NB4 (cell line): ENCODE measurements around the gene COTL1.

Experiments
- MYC ChIP-seq: IDR thresholded peaks from 2 replicates; pipeline ENCODE4 v1.6.1; 2011; ENCODE audit warnings: low read depth, low read length
- POLR2A ChIP-seq: IDR thresholded peaks from 2 replicates; pipeline ENCODE4 v1.6.1; 2011; ENCODE audit warnings: mild to moderate bottlenecking; ENCODE audit not compliant: insufficient read length; ENCODE audit errors: extremely low read depth
- TF ChIP-seq, protein P1 (sequence below): IDR thresholded peaks from one replicate; pipeline ENCODE4 v1.5.1; 2012; ENCODE audit warnings: low read depth, low read length
- TF ChIP-seq, protein P2 (sequence below): IDR thresholded peaks from 2 replicates; pipeline ENCODE4 v1.6.1; 2011; ENCODE audit warnings: low read depth, low read length

DNA sequence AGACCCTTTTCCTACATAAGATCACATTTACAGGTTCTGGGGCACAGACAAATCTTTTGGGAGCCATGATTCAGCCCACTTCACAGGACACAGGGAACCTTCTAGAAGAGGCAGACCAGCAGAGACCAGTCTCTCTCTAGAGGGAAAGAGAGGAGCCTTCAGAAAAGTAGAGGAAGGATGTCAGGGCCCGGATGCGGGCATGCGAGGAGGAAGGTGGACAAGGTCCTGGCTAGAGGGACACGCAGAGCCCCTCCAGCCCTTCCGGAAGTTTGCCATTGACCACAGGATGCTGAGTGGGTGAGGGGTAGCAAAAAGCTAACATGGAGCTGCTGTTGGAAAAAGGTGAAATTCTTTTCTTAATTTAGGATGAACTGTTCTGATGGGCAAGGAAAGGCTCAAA lies 57.6 kb downstream of the COTL1 start:
- no peak for TF ChIP-seq POLR2A
- TF ChIP-seq, protein P1, sequence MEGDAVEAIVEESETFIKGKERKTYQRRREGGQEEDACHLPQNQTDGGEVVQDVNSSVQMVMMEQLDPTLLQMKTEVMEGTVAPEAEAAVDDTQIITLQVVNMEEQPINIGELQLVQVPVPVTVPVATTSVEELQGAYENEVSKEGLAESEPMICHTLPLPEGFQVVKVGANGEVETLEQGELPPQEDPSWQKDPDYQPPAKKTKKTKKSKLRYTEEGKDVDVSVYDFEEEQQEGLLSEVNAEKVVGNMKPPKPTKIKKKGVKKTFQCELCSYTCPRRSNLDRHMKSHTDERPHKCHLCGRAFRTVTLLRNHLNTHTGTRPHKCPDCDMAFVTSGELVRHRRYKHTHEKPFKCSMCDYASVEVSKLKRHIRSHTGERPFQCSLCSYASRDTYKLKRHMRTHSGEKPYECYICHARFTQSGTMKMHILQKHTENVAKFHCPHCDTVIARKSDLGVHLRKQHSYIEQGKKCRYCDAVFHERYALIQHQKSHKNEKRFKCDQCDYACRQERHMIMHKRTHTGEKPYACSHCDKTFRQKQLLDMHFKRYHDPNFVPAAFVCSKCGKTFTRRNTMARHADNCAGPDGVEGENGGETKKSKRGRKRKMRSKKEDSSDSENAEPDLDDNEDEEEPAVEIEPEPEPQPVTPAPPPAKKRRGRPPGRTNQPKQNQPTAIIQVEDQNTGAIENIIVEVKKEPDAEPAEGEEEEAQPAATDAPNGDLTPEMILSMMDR = no peak
- TF ChIP-seq MYC = no peak
- TF ChIP-seq, protein P2, sequence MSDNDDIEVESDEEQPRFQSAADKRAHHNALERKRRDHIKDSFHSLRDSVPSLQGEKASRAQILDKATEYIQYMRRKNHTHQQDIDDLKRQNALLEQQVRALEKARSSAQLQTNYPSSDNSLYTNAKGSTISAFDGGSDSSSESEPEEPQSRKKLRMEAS = no peak
